ENCODE results near the gene DEGS2.
A peak's percentile ranks its signal among the peaks of the same experiment; 100 is the strongest.

Gene DEGS2

GRCh38 chr14:100192672-100193416 is 33.4 kb upstream of the DEGS2 start (continued):
- TF ChIP-seq, protein P1, sequence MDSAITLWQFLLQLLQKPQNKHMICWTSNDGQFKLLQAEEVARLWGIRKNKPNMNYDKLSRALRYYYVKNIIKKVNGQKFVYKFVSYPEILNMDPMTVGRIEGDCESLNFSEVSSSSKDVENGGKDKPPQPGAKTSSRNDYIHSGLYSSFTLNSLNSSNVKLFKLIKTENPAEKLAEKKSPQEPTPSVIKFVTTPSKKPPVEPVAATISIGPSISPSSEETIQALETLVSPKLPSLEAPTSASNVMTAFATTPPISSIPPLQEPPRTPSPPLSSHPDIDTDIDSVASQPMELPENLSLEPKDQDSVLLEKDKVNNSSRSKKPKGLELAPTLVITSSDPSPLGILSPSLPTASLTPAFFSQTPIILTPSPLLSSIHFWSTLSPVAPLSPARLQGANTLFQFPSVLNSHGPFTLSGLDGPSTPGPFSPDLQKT (IDR thresholded peaks at IDR 0.05; ENCODE audit: borderline replicate concordance, low read depth, low read length): no peak
- TF ChIP-seq ZNF19 (tag by site-specific recombination; IDR thresholded peaks at IDR 0.05; ENCODE audit: low read depth): no peak
- peak; percentile 81; the same call in 1 of the 2 replicates for TF ChIP-seq ZNF792 (tag by site-specific recombination; IDR thresholded peaks at IDR 0.05)
- TF ChIP-seq HOXA7 (CRISPR knock-in tag; IDR thresholded peaks at IDR 0.05; ENCODE audit: borderline replicate concordance): no peak
- TF ChIP-seq ZNF223 (tag by site-specific recombination; IDR thresholded peaks at IDR 0.05): no peak
- no peak for TF ChIP-seq ZNF292 (tag by site-specific recombination; IDR thresholded peaks at IDR 0.05; ENCODE audit: borderline replicate concordance, low read depth)
- no peak for TF ChIP-seq SALL2 (tag by site-specific recombination; IDR thresholded peaks at IDR 0.05; ENCODE audit: borderline replicate concordance)
- TF ChIP-seq ZNF266 (tag by site-specific recombination; IDR thresholded peaks at IDR 0.05; ENCODE audit: low read depth): no peak
- no peak for TF ChIP-seq ZNF114 (tag by site-specific recombination; IDR thresholded peaks at IDR 0.05)
- no peak for TF ChIP-seq MZF1 (tag by site-specific recombination; IDR thresholded peaks at IDR 0.05; ENCODE audit: borderline replicate concordance)
- TF ChIP-seq IKZF3 (tag by site-specific recombination; IDR thresholded peaks at IDR 0.05): peak; percentile 35; the same call in 1 of the 2 replicates
- TF ChIP-seq ZNF701 (tag by site-specific recombination; IDR thresholded peaks at IDR 0.05): no peak
- no peak for TF ChIP-seq MEIS1 (CRISPR knock-in tag; IDR thresholded peaks at IDR 0.05; ENCODE audit: borderline replicate concordance)
- TF ChIP-seq SCRT2 (tag by site-specific recombination; IDR thresholded peaks at IDR 0.05): no peak
- TF ChIP-seq, protein P2, sequence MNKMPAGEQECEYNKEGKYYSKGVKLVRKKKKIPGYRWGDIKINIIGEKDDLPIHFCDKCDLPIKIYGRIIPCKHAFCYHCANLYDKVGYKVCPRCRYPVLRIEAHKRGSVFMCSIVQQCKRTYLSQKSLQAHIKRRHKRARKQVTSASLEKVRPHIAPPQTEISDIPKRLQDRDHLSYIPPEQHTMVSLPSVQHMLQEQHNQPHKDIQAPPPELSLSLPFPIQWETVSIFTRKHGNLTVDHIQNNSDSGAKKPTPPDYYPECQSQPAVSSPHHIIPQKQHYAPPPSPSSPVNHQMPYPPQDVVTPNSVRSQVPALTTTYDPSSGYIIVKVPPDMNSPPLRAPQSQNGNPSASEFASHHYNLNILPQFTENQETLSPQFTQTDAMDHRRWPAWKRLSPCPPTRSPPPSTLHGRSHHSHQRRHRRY (tag by site-specific recombination; IDR thresholded peaks at IDR 0.05): no peak
- TF ChIP-seq ZNF837 (tag by site-specific recombination; IDR thresholded peaks at IDR 0.05): no peak
- no peak for TF ChIP-seq ZNF830 (tag by site-specific recombination; IDR thresholded peaks at IDR 0.05; ENCODE audit: low read depth)
- TF ChIP-seq, protein P3, sequence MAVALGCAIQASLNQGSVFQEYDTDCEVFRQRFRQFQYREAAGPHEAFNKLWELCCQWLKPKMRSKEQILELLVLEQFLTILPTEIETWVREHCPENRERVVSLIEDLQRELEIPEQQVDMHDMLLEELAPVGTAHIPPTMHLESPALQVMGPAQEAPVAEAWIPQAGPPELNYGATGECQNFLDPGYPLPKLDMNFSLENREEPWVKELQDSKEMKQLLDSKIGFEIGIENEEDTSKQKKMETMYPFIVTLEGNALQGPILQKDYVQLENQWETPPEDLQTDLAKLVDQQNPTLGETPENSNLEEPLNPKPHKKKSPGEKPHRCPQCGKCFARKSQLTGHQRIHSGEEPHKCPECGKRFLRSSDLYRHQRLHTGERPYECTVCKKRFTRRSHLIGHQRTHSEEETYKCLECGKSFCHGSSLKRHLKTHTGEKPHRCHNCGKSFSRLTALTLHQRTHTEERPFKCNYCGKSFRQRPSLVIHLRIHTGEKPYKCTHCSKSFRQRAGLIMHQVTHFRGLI (tag by site-specific recombination; IDR thresholded peaks at IDR 0.05): peak; percentile 41; the same call in 1 of the 2 replicates
- peak; percentile 76; the same call in 1 of the 2 replicates for TF ChIP-seq KLF8 (tag by site-specific recombination; IDR thresholded peaks at IDR 0.05)
- TF ChIP-seq, protein P4, sequence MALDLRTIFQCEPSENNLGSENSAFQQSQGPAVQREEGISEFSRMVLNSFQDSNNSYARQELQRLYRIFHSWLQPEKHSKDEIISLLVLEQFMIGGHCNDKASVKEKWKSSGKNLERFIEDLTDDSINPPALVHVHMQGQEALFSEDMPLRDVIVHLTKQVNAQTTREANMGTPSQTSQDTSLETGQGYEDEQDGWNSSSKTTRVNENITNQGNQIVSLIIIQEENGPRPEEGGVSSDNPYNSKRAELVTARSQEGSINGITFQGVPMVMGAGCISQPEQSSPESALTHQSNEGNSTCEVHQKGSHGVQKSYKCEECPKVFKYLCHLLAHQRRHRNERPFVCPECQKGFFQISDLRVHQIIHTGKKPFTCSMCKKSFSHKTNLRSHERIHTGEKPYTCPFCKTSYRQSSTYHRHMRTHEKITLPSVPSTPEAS (tag by site-specific recombination; IDR thresholded peaks at IDR 0.05): no peak
- peak; percentile 20 for TF ChIP-seq ZNF76 (tag by site-specific recombination; IDR thresholded peaks at IDR 0.05; ENCODE audit: borderline replicate concordance, low read depth)
- peak; percentile 56; the same call in 1 of the 2 replicates for TF ChIP-seq INSM2 (tag by site-specific recombination; IDR thresholded peaks at IDR 0.05)
- peak; percentile 53 for TF ChIP-seq ZNF518A (tag by site-specific recombination; conservative IDR thresholded peaks at IDR 0.05; ENCODE audit: low read depth)

Data from HEK293 (cell line).